ENCODE measurements around the gene MAP3K5. TPM values are rescaled to one million over a fixed set of nuclear protein-coding genes. Genes with fewer than 3 reads are reported as not detected.

The MAP3K5 gene
- total RNA-seq, 1 experiment from 2014 or later, result 2.1 TPM

GRCh38 chr6:136511397-136511796, 280.9 kb downstream of the MAP3K5 start:
- intact Hi-C loops (cut with micrococcal nuclease; ENCODE audit: unreplicated experiment), result no loop called here
- Mint-ChIP-seq H3K9me3 (ENCODE audit: unreplicated experiment) (no peaks in the 10 kb centered on the region), H3K27ac (ENCODE audit: unreplicated experiment) (no peak overlapping the region), H3K36me3 (ENCODE audit: insufficient read depth, unreplicated experiment) (peaks cover 27% of the 10 kb centered on the region), H3K4me1 (ENCODE audit: low read depth, unreplicated experiment) (no peaks in the 10 kb centered on the region), H3K27me3 (ENCODE audit: insufficient read depth, unreplicated experiment) (no peaks in the 10 kb centered on the region), H3K4me3 (ENCODE audit: unreplicated experiment) (no peak overlapping the region)
- no peak for DNase-seq
- Histone ChIP-seq H3K4me1 (peaks cover 11% of the 10 kb centered on the region; the same call in 1 of the 2 replicates), H3K36me3 (ENCODE audit: control insufficient read depth, insufficient read depth, low read length) (0 out of 2 replicates have a peak, but pooled peaks cover 2% of the 10 kb centered on the region), H3K9me3 (no peaks in the 10 kb centered on the region), H3K27me3 (replicated peaks; ENCODE audit: control insufficient read depth, insufficient read depth, low read length) (no peaks in the 10 kb centered on the region), H3K4me3 (ENCODE audit: low read depth, low read length) (no peak overlapping the region)
- CTCF ChIA-PET, result interaction anchor here (0.9 kb wide), 1 partner anchor 39 kb away, joined by 3 read pairs; the partner anchor contains the start of gene MAP7
- POLR2A ChIA-PET, result no interaction called here
- no peak for TF ChIP-seq CTCF (IDR thresholded peaks at IDR 0.05; ENCODE audit: insufficient read depth in 1 of 2, low read depth in 1 of 2, low read length in 1 of 2, severe bottlenecking in 1 of 2, unreplicated experiment in 1 of 2)
- no TSS peak for BruUV-seq (replicated peaks)

- intact Hi-C loops (cut with micrococcal nuclease; ENCODE audit: unreplicated experiment), result no loop called here
- BruUV-seq (replicated peaks), result no TSS peak
- H3K4me3 Mint-ChIP-seq (ENCODE audit: unreplicated experiment), result no peak overlapping the region
- no peak for DNase-seq
- 0 out of 2 replicates have a peak, but pooled peaks cover 2% of the 10 kb centered on the region for H3K36me3 ChIP-seq (ENCODE audit: control insufficient read depth, insufficient read depth, low read length)
- H3K4me3 ChIP-seq (ENCODE audit: low read depth, low read length), result no peak overlapping the region
- H3K4me1 ChIP-seq, result peaks cover 11% of the 10 kb centered on the region; the same call in 1 of the 2 replicates
- no peak overlapping the region for H3K27ac Mint-ChIP-seq (ENCODE audit: unreplicated experiment)
- no peaks in the 10 kb centered on the region for H3K4me1 Mint-ChIP-seq (ENCODE audit: low read depth, unreplicated experiment)
- H3K9me3 ChIP-seq, result no peaks in the 10 kb centered on the region
- H3K27me3 ChIP-seq (replicated peaks; ENCODE audit: control insufficient read depth, insufficient read depth, low read length), result no peaks in the 10 kb centered on the region
- ChIA-PET POLR2A (no interaction called here), CTCF (interaction anchor here (0.9 kb wide), 1 partner anchor 39 kb away, joined by 3 read pairs; the partner anchor contains the start of gene MAP7)
- no peaks in the 10 kb centered on the region for H3K9me3 Mint-ChIP-seq (ENCODE audit: unreplicated experiment)
- H3K36me3 Mint-ChIP-seq (ENCODE audit: insufficient read depth, unreplicated experiment), result peaks cover 27% of the 10 kb centered on the region
- no peak for TF ChIP-seq CTCF (IDR thresholded peaks at IDR 0.05; ENCODE audit: insufficient read depth in 1 of 2, low read depth in 1 of 2, low read length in 1 of 2, severe bottlenecking in 1 of 2, unreplicated experiment in 1 of 2)
- no peaks in the 10 kb centered on the region for H3K27me3 Mint-ChIP-seq (ENCODE audit: insufficient read depth, unreplicated experiment)
Observed at GRCh38 chr6:136510782-136511181, 281.5 kb downstream of the MAP3K5 start.

GRCh38 chr6:136510299-136510698, 282.0 kb downstream of the MAP3K5 start:
- ChIA-PET CTCF (no interaction called here), POLR2A (no interaction called here)
- Mint-ChIP-seq H3K27me3 (ENCODE audit: insufficient read depth, unreplicated experiment) (no peaks in the 10 kb centered on the region), H3K4me3 (ENCODE audit: unreplicated experiment) (no peak overlapping the region), H3K9me3 (ENCODE audit: unreplicated experiment) (no peaks in the 10 kb centered on the region), H3K27ac (ENCODE audit: unreplicated experiment) (no peak overlapping the region), H3K36me3 (ENCODE audit: insufficient read depth, unreplicated experiment) (peaks cover 24% of the 10 kb centered on the region), H3K4me1 (ENCODE audit: low read depth, unreplicated experiment) (no peaks in the 10 kb centered on the region)
- H3K4me3 ChIP-seq (ENCODE audit: low read depth, low read length), result no peak overlapping the region
- H3K4me1 ChIP-seq, result peaks cover 11% of the 10 kb centered on the region; the same call in 1 of the 2 replicates
- no peak for DNase-seq
- intact Hi-C loops (cut with micrococcal nuclease; ENCODE audit: unreplicated experiment), result no loop called here
- BruUV-seq (replicated peaks), result no TSS peak
- no peak for TF ChIP-seq CTCF (IDR thresholded peaks at IDR 0.05; ENCODE audit: insufficient read depth in 1 of 2, low read depth in 1 of 2, low read length in 1 of 2, severe bottlenecking in 1 of 2, unreplicated experiment in 1 of 2)
- 0 out of 2 replicates have a peak, but pooled peaks cover 2% of the 10 kb centered on the region for H3K36me3 ChIP-seq (ENCODE audit: control insufficient read depth, insufficient read depth, low read length)
- H3K9me3 ChIP-seq, result no peaks in the 10 kb centered on the region
- no peaks in the 10 kb centered on the region for H3K27me3 ChIP-seq (replicated peaks; ENCODE audit: control insufficient read depth, insufficient read depth, low read length)
